HEK293 (cell line): ENCODE results near the gene SIAH2.

Experiments
- CTCF ChIA-PET: fragments of 350-600 bp; formaldehyde crosslinking; extraction: SDS; loops from one replicate; lab custom pipeline; 2021; ENCODE audit warnings: antibody characterized with exemption; lab: Yijun Ruan, JAX
- POLR2A ChIA-PET: fragments of 300-600 bp; formaldehyde crosslinking; extraction: SDS; loops from one replicate; lab custom pipeline; 2020; ENCODE audit warnings: antibody characterized with exemption, inconsistent platforms; lab: Yijun Ruan, JAX
- H3K27ac ChIP-seq: fragments of 200-500 bp; sonication (Bioruptor generic); 2 replicates; pipeline ENCODE4 v1.5.1; 2014; ENCODE audit warnings: low read depth, low read length, control low read depth, inconsistent platforms; ENCODE audit errors: extremely low read depth
- H3K36me3 ChIP-seq, 2 experiments: fragments of 200-500 bp in 1 of 2; sonication (Bioruptor generic) in 1 of 2; 1 replicate in 1 of 2; 2 replicates in 1 of 2; pipeline ENCODE4 v1.5.1; 2014 to 2017; ENCODE audit warnings: inconsistent platforms in 2 of 2, low read length in 2 of 2; ENCODE audit not compliant: control insufficient read depth in 2 of 2, insufficient read depth in 1 of 2
- H3K4me1 ChIP-seq: fragments of 200-500 bp; sonication (Bioruptor generic); 2 replicates; pipeline ENCODE4 v1.5.1; 2014; ENCODE audit warnings: mild to moderate bottlenecking, low read length, inconsistent platforms; ENCODE audit not compliant: control insufficient read depth, insufficient read depth
- H3K4me3 ChIP-seq: 2 replicates; pipeline ENCODE4 v1.5.1; 2011; ENCODE audit warnings: low read depth, mild to moderate bottlenecking, control low read depth, low read length, moderate library complexity
- H3K9me3 ChIP-seq: fragments of 200-500 bp; sonication (Bioruptor generic); 2 replicates; pipeline ENCODE4 v1.5.1; 2014; ENCODE audit warnings: low read depth, low read length, inconsistent platforms; ENCODE audit not compliant: control insufficient read depth, insufficient read depth
- ELK4 ChIP-seq: IDR thresholded peaks from 2 replicates; pipeline ENCODE4 v1.6.1; 2011; ENCODE audit warnings: mild to moderate bottlenecking, low read depth, low read length, borderline replicate concordance
- HOXA7 ChIP-seq: sonication (generic); formaldehyde crosslinking; IDR thresholded peaks from 2 replicates; pipeline ENCODE4 v1.8.1; 2022; ENCODE audit warnings: missing genetic modification reagents, borderline replicate concordance
- KLF10 ChIP-seq: fragments of 450-650 bp; IDR thresholded peaks from 2 replicates; pipeline ENCODE4 v1.5.1; 2018; ENCODE audit warnings: missing biosample characterization, mild to moderate bottlenecking, missing genetic modification characterization
- KLF7 ChIP-seq: fragments of 450-650 bp; formaldehyde crosslinking; IDR thresholded peaks from 2 replicates; pipeline ENCODE4 v1.5.1; 2016; ENCODE audit warnings: missing biosample characterization, missing genetic modification characterization, borderline replicate concordance
- REPIN1 ChIP-seq: fragments of 450-650 bp; formaldehyde crosslinking; IDR thresholded peaks from 2 replicates; pipeline ENCODE4 v1.5.1; 2017; ENCODE audit warnings: missing biosample characterization, missing genetic modification characterization, low read depth
- ZBTB11 ChIP-seq: fragments of 450-650 bp; formaldehyde crosslinking; conservative IDR thresholded peaks from 2 replicates; pipeline ENCODE4 v1.5.1; 2016; ENCODE audit warnings: low read depth, missing biosample characterization, missing genetic modification characterization
- ZBTB21 ChIP-seq: fragments of 450-650 bp; formaldehyde crosslinking; IDR thresholded peaks from 2 replicates; pipeline ENCODE4 v1.5.1; 2017; ENCODE audit warnings: missing biosample characterization, missing genetic modification characterization
- ZBTB26 ChIP-seq: fragments of 450-650 bp; formaldehyde crosslinking; optimal IDR thresholded peaks from 2 replicates; pipeline ENCODE3; 2016; ENCODE audit warnings: missing biosample characterization, mild to moderate bottlenecking, missing genetic modification characterization
- ZIC2 ChIP-seq: fragments of 450-650 bp; formaldehyde crosslinking; IDR thresholded peaks from 2 replicates; pipeline ENCODE4 v1.5.1; 2016; ENCODE audit warnings: missing biosample characterization, missing genetic modification characterization
- ZNF175 ChIP-seq: fragments of 450-650 bp; formaldehyde crosslinking; IDR thresholded peaks from 2 replicates; pipeline ENCODE4 v1.5.1; 2016; ENCODE audit warnings: missing biosample characterization, missing genetic modification characterization
- ZNF2 ChIP-seq: fragments of 450-650 bp; formaldehyde crosslinking; IDR thresholded peaks from 2 replicates; pipeline ENCODE4 v1.5.1; 2016; ENCODE audit warnings: missing biosample characterization, missing genetic modification characterization
- ZNF26 ChIP-seq: fragments of 450-650 bp; formaldehyde crosslinking; IDR thresholded peaks from 2 replicates; pipeline ENCODE4 v1.5.1; 2016; ENCODE audit warnings: missing biosample characterization, missing genetic modification characterization
- ZNF292 ChIP-seq: fragments of 450-650 bp; formaldehyde crosslinking; IDR thresholded peaks from 2 replicates; pipeline ENCODE4 v1.5.1; 2016; ENCODE audit warnings: low read depth, missing biosample characterization, missing genetic modification characterization, borderline replicate concordance
- ZNF433 ChIP-seq: fragments of 450-650 bp; formaldehyde crosslinking; IDR thresholded peaks from 2 replicates; pipeline ENCODE4 v1.5.1; 2016; ENCODE audit warnings: missing biosample characterization, missing genetic modification characterization, low read depth
- ZNF488 ChIP-seq: fragments of 450-650 bp; formaldehyde crosslinking; IDR thresholded peaks from 2 replicates; pipeline ENCODE4 v1.5.1; 2016; ENCODE audit warnings: missing biosample characterization, missing genetic modification characterization
- ZNF510 ChIP-seq: fragments of 450-650 bp; formaldehyde crosslinking; IDR thresholded peaks from 2 replicates; pipeline ENCODE4 v1.5.1; 2018; ENCODE audit warnings: mild to moderate bottlenecking, missing genetic modification characterization, missing biosample characterization; ENCODE audit not compliant: insufficient replicate concordance
- ZNF658 ChIP-seq: fragments of 450-650 bp; formaldehyde crosslinking; IDR thresholded peaks from 2 replicates; pipeline ENCODE4; 2016; ENCODE audit warnings: missing biosample characterization, missing genetic modification characterization
- ZNF670 ChIP-seq: fragments of 450-650 bp; formaldehyde crosslinking; IDR thresholded peaks from 2 replicates; pipeline ENCODE4 v1.5.1; 2016; ENCODE audit warnings: missing biosample characterization, missing genetic modification characterization, low read depth
- ZNF704 ChIP-seq: fragments of 450-650 bp; formaldehyde crosslinking; IDR thresholded peaks from 2 replicates; pipeline ENCODE4 v1.5.1; 2016; ENCODE audit warnings: missing biosample characterization, missing genetic modification characterization
- ZNF785 ChIP-seq: fragments of 450-650 bp; formaldehyde crosslinking; IDR thresholded peaks from 2 replicates; pipeline ENCODE4 v1.5.1; 2016; ENCODE audit warnings: missing biosample characterization, missing genetic modification characterization
- ZXDB ChIP-seq: fragments of 450-650 bp; formaldehyde crosslinking; IDR thresholded peaks from 2 replicates; pipeline ENCODE4 v1.5.1; 2016; ENCODE audit warnings: missing biosample characterization, missing genetic modification characterization

The SIAH2 gene

GRCh38 chr3:150720444-150720843 is 42.5 kb downstream of the SIAH2 start:
- no peaks in the 10 kb centered on the region for H3K9me3 ChIP-seq
- TF ChIP-seq ZNF26 (tag by site-specific recombination) = no peak
- TF ChIP-seq ZBTB21 (tag by site-specific recombination) = no peak
- no peak for TF ChIP-seq KLF7 (tag by site-specific recombination)
- no peak for TF ChIP-seq ZNF2 (tag by site-specific recombination)
- TF ChIP-seq ZNF510 (tag by site-specific recombination) = no peak
- TF ChIP-seq ZNF658 (tag by site-specific recombination) = no peak
- no peak for TF ChIP-seq REPIN1 (tag by site-specific recombination)
- no peak for TF ChIP-seq ZNF175
- no peak for TF ChIP-seq ZNF433
- TF ChIP-seq ZNF785 (tag by site-specific recombination) = no peak
- TF ChIP-seq KLF10 (tag by site-specific recombination) = no peak
- TF ChIP-seq ZNF670 (tag by site-specific recombination) = no peak
- no peak for TF ChIP-seq HOXA7 (CRISPR knock-in tag)
- ChIA-PET CTCF (interaction anchor here (0.6 to 3.5 kb wide), 8 partner anchors 9 to 423 kb away, joined by 3 to 22 read pairs (median 7); no protein-coding TSS in a partner anchor), POLR2A (no interaction called here)
- H3K27ac ChIP-seq = no peak overlapping the region
- H3K36me3 ChIP-seq = no peaks in the 10 kb centered on the region
- H3K4me3 ChIP-seq = no peak overlapping the region
- H3K4me1 ChIP-seq = no peaks in the 10 kb centered on the region; the same call in 1 of the 2 replicates

- Histone ChIP-seq H3K4me3 (no peak overlapping the region), H3K4me1 (no peaks in the 10 kb centered on the region), H3K27ac (no peak overlapping the region), H3K36me3 (peaks cover 0 to 12% of the 10 kb centered on the region in 2 experiments; a peak in 1 of 3 replicates), H3K9me3 (no peaks in the 10 kb centered on the region)
- CTCF ChIA-PET = no interaction called here
- no peak for TF ChIP-seq ZNF292 (tag by site-specific recombination)
- TF ChIP-seq ZNF488 (tag by site-specific recombination) = no peak
- TF ChIP-seq ELK4 = no peak
- TF ChIP-seq ZBTB26 (tag by site-specific recombination) = no peak
- no peak for TF ChIP-seq ZIC2 (tag by site-specific recombination)
- no peak for TF ChIP-seq ZBTB11 (tag by site-specific recombination)
- no peak for TF ChIP-seq ZXDB (tag by site-specific recombination)
- no peak for TF ChIP-seq ZNF704 (tag by site-specific recombination)
- POLR2A ChIA-PET = no interaction called here
Observed at GRCh38 chr3:150710097-150710496, 52.9 kb downstream of the SIAH2 start.
